IPS DF 4.7 (cell line): ENCODE data around the gene SNCG.

Source experiments
- DNase-seq: peaks from one replicate; pipeline ENCODE4 v3.0.0-alpha.2; 2013; ENCODE audit warnings: low spot score; ENCODE audit errors: extremely low read depth

Gene SNCG

DNA sequence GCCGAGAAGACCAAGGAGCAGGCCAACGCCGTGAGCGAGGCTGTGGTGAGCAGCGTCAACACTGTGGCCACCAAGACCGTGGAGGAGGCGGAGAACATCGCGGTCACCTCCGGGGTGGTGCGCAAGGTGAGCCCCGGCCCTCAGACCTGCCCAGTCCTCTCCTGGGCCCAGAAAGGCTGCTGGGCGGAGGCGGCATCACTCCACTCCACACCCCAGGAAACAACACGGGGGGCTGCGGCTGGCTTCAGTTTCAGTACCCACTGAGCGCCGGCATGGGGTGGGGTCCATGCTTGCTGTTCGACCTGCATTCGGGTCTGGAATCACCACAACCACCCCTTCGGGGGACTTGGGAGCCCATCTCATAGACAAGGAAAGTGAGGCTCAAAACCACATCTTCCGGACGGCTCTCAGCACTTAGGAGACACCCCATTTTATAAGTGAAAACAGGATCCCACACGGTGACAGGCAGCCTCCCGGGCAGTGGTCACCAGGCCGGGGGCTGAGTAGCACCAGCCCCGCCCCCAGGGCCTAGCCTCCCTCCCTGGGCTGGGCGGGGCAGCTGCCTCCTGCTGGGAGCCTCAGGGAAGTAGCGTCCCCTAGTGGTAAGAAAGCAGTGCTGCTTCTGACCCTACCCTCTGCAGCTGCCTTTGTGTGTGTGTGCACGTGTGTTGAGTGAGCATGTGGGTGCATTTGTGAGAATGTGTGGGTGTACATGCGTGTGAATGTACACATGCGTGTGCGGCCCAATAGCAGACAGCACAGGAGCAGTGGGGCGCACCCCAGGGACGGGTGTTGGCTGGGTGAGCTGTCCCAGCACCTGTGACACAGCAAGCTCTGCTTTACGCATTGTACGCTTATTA, 1.8 kb downstream of the SNCG start:
- no peak for DNase-seq

DNA sequence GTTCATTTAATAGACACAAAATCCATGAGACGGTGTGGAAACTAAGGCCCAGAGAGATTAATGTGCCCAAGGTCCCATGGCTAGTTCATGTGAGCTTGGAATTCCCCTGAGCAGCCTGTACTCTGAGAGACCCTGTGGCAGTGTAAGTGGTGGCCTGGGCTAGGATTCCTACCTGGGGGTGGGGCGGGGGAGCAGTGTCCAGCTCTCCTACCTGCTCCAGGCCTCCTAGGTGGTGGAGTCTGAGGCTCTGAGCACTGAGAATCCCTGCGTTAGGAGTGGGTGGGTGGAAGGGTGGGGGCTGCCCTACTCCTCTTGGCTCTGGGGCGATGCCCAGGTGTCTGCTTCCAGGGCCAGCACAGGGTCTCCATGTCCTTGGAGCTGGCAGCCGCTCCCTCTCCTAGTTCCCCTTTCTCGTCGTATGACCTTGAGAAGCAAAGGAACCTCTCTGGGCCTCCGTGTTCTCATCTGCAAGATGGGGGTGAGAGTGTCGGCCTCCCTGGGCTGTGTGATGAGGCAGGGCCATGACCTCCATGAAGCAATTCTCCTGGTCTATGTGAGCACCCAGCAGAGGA, 2.5 kb downstream of the SNCG start:
- no peak for DNase-seq

DNA sequence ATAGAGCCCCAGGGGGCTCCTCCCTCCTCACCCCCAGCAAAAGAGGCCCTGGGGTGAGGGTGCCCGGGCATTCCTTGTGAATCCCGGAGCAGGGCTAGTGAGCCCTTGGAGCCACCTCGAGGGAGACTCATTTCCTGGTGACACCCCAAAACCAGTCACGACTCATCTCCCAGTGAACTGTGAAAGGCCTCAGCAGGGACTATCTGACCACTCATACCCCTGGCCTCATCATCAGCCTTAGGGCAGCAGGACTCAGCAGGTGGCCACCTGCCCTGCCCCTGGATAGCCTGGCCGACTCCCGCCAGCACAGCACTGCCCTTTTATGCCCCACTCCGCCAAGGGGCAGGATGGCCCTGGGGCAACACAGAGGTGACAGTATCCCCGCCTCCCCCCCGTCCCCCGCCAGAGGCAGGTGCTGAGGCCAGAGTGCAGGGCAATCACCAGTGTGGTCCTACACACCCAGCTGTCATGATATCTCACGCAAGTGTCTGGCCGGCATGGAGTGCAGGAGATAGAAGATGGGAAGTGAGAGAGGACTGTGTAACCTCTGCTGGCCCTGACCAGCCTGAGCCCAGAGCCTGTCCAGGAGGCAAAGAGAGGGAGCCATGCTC, 3.2 kb downstream of the SNCG start:
- no peak for DNase-seq

GRCh38 chr10:86962136-86962980, 4.0 kb downstream of the SNCG start:
- no peak for DNase-seq

- no peak for DNase-seq
These were observed 4.5 kb downstream of the SNCG start for GRCh38 chr10:86962981-86963310.

DNA sequence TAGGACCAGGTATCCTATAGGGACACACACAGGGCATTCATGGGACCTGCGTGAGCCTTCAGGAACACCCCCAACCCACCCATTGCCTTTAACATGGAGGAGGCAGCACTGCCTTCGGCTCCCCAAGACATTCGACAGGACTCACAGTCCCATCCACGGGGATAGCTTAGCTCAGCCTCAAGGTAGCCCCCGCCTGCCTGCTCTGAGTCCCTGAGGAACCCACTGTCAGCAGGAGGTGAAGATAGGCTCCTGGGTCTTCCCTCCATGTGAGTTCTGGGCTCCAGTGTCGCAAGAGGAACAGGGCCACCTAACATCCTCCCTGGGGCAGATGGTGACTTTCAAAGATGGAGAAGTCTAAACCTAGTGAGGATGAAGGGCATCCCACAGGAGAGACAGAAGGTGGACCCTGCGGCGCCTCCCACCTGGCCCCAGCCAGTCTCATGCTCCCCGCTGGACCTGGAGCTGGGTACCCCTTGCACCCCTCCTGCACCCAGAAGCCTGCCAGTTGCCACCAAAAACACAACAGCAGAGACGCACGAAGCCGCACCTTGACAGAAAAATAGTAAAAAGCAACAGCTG, 5.0 kb downstream of the SNCG start:
- DNase-seq: no peak

DNA sequence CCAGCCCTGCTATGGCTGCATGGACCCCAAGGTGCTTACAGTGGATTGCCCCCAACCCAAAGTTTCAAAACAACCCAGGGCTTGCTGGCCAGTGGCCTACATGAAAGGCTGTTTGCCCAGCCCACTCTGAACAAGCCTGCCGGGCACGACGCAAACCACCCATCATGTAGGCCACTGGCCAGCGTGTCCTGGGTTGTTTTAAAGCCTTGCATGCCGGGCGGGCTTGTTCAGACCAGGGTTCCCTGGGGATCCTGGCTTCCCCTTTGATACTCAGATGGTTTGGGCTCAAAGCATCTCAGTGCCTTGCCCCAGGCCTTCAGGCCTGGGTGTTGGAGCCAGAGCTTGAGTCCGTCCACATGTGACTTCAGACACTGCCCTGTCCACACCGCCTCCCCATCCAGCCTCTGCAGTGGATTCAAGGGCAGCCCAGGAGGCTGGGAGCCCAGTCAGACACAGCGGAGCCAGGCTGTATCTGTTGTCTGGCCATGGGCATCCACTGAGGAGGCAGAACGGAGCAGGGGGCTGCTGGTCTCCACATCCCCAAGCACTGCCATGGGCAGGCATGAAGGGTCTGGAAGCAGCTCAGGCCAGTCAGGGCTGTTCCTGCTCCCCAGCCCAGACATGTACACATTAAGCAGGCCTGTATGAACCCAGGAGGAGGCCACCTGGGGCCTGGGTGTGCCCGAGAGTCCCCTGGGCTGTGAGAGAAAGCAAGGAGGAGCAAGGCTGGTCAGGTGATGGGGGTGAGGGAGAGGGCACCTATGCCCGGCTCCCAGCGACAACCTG, 5.9 kb downstream of the SNCG start:
- DNase-seq: no peak

DNA sequence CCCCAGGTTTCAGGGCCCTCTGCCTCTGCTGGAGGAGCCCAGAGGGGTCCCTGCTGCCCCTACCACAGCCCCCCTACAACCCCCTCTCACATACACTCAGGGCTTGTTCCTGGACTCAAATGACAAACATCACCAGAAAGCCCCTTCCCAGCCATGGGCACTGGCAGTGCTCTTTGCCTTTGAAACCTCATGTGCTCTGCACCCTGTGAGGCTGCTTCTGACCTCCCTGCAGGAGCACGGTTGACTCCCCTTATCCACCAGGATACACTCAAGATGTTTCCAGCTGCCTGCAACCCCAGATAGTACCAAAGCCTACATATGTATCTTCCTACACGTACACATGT, 6.4 kb downstream of the SNCG start:
- no peak for DNase-seq

DNA sequence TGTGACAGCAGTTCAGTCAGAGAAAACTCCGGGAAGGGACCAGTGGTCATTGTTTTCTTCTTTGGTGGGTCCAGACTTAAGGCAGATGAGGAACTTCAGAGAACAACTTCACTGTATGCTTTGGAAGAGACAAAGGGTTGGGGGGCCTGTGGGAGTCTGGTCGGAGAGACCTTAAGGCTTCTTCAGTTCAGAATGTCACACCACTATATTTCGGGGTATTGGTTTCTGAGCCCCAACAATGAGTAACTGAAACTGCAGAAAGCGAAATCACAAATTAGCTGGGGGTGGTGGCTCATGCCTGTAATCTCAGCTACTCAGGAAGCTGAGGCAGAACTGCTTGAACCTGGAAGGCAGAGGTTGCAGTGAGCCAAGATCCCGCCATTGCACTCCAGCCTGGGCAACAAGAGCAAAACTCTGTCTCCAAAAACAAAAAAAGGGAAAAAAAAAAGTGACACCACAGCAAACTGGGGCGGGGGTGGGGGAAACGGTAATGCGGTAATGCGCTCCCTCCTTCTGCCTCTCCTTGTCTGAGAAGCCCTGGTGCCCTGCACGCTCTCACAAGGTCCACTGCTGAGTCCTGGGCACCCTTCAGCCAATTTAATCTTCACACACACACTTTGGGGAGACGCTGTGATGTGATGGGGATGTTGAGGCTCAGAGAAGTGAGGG, 7.7 kb downstream of the SNCG start:
- DNase-seq: no peak

DNA sequence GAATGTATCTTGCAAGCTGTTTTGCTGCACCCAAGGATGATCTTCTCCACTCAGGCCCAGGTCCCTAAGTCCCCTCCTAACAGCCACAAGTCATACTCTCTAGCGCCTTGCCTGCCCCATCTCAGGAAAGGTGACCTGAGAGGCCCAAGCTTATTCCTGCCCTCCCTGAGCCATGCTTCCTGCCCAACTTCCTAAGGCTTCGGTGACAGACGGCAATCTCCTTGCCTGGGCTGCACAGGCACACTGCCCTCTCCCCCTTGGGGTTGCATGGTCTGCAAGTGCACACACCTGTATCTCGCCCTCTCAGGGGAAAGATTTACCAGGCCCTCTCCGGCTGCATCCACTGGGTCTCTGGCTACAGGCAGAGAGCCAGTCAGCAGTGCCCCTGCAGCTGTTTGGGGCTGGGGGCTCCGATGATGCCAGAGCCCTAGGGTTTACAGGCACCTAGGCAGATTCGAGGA, 9.1 kb downstream of the SNCG start:
- no peak for DNase-seq

DNA sequence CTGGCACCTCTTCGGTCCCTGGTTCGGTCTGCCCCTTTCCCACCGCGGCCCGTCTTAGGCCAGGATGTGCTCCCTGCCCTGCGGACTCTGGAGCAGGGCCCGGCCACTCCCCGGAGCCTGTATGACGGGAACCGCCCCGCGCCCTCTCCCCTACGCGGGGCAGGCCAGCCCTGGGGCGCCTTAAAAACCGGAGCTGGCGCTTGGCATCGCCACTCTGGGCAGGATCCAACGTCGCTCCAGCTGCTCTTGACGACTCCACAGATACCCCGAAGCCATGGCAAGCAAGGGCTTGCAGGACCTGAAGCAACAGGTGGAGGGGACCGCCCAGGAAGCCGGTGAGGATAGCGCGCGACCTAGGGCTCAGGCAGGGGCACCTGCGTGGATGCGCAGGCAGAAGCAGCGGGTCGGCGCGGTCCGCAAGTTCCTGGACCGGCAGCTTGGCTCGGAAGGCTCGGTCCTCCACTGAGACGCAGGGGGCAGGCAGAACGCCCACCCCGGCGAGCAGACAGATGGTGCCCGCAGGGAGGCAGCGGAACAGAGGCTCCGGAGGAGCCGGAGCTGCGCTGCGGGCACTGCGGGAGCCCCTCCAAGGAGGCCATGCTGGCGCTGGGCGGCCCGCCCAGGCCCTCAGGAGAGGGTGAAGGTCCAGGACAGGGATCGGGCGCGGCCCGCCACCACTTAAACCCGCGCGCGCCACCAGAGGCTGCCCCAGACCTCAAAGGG, 10.0 kb downstream of the SNCG start, which contains the start of gene ADIRF:
Gene ADIRF, plus strand, starts transcription at position 212 of the 723 bp plus-strand sequence. Its CDS starts 63 bp downstream, at position 275.
- no peak for DNase-seq

- no peak for DNase-seq
These were observed 10.6 kb downstream of the SNCG start for GRCh38 chr10:86968994-86969355.

- no peak for DNase-seq
These were observed 11.1 kb downstream of the SNCG start for GRCh38 chr10:86969421-86970041.

DNA sequence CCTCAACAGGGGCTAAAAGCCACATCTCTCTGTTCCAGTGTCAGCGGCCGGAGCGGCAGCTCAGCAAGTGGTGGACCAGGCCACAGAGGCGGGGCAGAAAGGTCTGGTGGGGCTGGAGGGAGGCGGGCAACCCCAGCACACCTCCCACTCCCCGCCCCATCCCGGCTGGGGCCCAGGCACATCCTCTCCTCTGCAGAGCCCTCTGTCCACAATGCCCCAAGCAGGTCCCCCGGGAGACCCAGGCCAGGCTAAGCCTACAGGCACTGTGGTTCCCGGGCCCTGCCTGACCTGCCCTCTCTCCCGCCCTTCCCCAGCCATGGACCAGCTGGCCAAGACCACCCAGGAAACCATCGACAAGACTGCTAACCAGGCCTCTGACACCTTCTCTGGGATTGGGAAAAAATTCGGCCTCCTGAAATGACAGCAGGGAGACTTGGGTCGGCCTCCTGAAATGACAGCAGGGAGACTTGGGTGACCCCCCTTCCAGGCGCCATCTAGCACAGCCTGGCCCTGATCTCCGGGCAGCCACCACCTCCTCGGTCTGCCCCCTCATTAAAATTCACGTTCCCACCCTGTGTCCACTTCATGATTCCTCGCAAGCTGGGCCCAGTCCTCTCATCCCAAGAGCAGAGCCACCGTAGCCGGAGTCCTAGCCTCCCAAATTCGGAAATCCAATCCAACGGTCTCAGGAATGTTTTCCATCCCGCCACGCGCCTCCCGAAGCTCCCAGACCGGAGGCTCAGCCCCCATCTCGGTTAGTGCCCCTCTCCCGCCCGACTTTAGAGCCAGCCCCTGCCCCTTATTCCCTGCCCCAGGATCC, 12.0 kb downstream of the SNCG start:
- no peak for DNase-seq

GRCh38 chr10:86970982-86971231, 12.5 kb downstream of the SNCG start:
- no peak for DNase-seq

DNA sequence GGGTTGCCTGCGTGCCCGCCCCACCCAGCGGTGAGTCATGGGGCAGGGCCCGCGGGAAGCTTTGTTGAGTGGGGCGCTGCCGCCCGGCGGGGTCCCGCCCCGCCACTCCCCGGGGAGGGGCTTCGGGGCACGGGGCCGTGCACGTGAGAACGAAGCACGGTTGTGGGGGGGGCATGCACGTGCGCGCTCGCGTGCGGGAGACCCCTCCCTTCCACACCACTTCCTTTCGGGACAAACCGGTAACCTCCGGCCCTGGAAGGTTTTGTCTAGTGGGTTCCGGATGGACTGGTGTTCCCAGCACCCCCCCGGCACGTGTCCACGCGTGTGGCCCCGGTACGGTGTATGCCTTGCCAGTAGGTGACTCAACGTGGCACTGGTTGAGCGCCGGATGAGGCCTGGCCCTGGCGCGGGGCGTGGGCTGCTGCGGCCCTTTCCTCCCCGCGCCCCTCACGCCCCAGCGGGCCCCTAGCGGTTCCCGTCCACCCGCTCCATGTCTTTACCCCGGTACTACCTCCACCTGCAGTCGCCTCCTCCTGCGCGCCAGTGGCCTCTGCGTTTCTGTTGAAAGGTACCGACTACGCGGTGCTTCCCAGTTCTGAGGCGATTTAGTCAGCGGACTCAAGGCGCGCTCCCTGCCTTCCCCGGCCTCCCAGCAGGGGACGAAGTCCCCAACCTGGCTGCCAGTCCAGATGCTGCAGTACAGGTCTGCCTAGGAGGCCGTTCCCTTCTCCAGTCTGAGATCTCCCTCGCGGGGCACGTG, 13.0 kb downstream of the SNCG start:
- no peak for DNase-seq

DNA sequence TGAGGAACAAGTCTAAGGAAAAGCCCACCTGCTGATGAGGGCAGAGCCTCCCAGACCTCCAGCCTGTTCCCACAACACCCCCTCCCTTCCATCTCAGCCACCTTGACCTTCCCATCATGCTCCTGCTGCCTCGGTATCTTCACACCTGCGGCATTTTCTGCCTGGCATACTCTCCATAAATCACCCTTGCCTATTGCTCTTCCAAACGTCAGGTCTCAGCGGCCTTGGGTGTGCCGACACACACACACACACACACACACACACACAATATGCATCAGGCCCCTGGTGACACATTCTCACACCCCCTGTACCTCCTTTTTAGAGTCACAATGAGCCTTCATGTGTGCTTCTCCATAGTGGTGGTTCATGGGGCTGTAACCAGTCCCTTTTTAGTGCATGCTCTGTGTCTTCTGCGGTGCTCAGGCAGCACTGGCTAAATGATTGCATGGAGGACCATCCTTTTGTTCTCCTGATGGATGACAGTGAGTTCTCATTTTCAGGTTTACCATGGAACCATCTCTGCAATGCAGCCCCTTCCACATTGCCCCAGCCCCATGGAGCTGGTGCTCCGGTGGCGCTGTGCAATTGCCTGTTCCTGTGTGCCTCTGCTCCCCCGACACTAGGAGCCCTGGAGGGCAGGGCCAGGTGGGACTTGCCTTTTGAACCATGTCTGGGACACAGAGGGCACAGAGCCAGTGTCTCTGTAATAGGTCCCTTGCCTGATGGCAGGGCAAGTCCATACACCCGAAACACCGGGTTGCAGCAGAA, 14.4 kb downstream of the SNCG start:
- DNase-seq: no peak
